Kidney epithelial cell (primary cell): Measurements from ENCODE around the gene MED7. TPM values are rescaled to one million over a fixed set of nuclear protein-coding genes. Genes with fewer than 3 reads are reported as not detected.

Experiments
- DNase-seq: peaks from one replicate; pipeline ENCODE4 v3.0.0-alpha.2; 2010; ENCODE audit warnings: low read depth
- H3K27me3 ChIP-seq: 2 replicates; pipeline ENCODE4 v1.6.0; 2011; ENCODE audit warnings: low read length; ENCODE audit not compliant: control insufficient read depth, insufficient read depth
- H3K36me3 ChIP-seq: 2 replicates; pipeline ENCODE4 v1.5.1; 2011; ENCODE audit warnings: low read length; ENCODE audit not compliant: control insufficient read depth, insufficient read depth
- H3K4me3 ChIP-seq: 2 replicates; pipeline ENCODE4 v1.5.1; 2011; ENCODE audit warnings: low read depth, mild to moderate bottlenecking, control low read depth, low read length
- CTCF ChIP-seq: IDR thresholded peaks from 2 replicates; pipeline ENCODE4 v1.5.1; 2011; ENCODE audit warnings: mild to moderate bottlenecking, moderate library complexity, low read length, control low read depth, inconsistent platforms; ENCODE audit not compliant: insufficient read depth, poor library complexity, severe bottlenecking
- total RNA-seq: library from RNA; depleted of rRNA; stranded (reverse); fragments of >200 nt; gene quantifications from 2 replicates; pipeline ENCODE4 v1.2.3, GENCODE V29; 2015

The MED7 gene
- total RNA-seq, 1 donor from 2014 or later: 12.2 TPM

GRCh38 chr5:157165668-157166067 lies 23.0 kb upstream of the MED7 start:
- H3K4me3 ChIP-seq: no peak overlapping the region
- no peak for TF ChIP-seq CTCF
- DNase-seq: no peak
- no peaks in the 10 kb centered on the region for H3K36me3 ChIP-seq
- no peaks in the 10 kb centered on the region for H3K27me3 ChIP-seq

- no peaks in the 10 kb centered on the region for H3K27me3 ChIP-seq
- no peaks in the 10 kb centered on the region for H3K36me3 ChIP-seq
- no peak for DNase-seq
- no peak overlapping the region for H3K4me3 ChIP-seq
- TF ChIP-seq CTCF: no peak
Measured at GRCh38 chr5:157165261-157165660, 22.6 kb upstream of the MED7 start.

- Histone ChIP-seq H3K36me3 (no peaks in the 10 kb centered on the region), H3K4me3 (no peak overlapping the region), H3K27me3 (no peaks in the 10 kb centered on the region)
- TF ChIP-seq CTCF: no peak
- DNase-seq: no peak
Measured at GRCh38 chr5:157164521-157164920, 21.9 kb upstream of the MED7 start.

- DNase-seq: no peak
- Histone ChIP-seq H3K4me3 (no peak overlapping the region), H3K36me3 (no peaks in the 10 kb centered on the region), H3K27me3 (no peaks in the 10 kb centered on the region)
- TF ChIP-seq CTCF: no peak
Measured at GRCh38 chr5:157162919-157163510, 20.4 kb upstream of the MED7 start.

- Histone ChIP-seq H3K27me3 (no peaks in the 10 kb centered on the region), H3K4me3 (no peak overlapping the region), H3K36me3 (no peaks in the 10 kb centered on the region)
- TF ChIP-seq CTCF: no peak
- DNase-seq: no peak
Measured at GRCh38 chr5:157161996-157162395, 19.3 kb upstream of the MED7 start.

GRCh38 chr5:157160001-157160400 lies 17.3 kb upstream of the MED7 start:
- TF ChIP-seq CTCF: no peak
- H3K27me3 ChIP-seq: no peaks in the 10 kb centered on the region
- no peaks in the 10 kb centered on the region for H3K36me3 ChIP-seq
- no peak overlapping the region for H3K4me3 ChIP-seq
- DNase-seq: no peak
